ENCODE results near the gene ZNF474. TPM values are rescaled to one million over a fixed set of nuclear protein-coding genes. Genes with fewer than 3 reads are reported as not detected.
A peak's percentile ranks its signal among the peaks of the same experiment; 100 is the strongest.

Gene ZNF474
- total RNA-seq, 4 donors from 2014 or later, result 0.16 TPM; not detected in 3

DNA sequence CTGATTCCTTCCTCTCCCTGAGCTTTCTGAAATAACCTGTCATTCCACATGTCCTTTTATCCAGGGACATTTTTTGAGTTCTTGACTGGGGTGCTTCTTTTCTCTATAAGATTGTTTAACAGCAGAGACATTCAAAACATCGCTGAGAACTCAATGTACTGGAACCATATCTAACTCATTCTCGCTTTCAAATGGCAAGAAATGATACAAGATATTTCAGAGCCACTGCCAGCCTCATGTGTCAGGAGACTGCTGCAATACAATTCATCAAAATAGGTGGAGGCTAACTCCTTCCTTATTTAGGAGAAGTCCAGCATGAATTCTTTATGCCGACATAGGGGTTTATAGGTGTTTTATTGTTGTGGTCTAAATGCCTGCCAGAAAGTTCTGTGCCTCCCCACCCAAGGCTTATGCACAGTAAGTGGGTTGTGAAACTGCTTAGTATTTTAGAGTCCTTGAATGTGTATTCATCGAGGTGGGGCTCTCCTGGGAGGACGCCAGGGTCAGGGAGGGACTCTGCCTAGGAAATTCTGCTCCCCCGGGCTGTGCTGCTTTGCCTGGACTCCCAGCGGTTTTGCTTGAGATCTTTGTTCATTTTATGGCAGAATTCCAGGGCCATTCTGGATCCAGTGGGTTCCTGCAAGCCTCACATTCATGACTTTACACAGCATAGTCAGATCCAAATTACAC lies 53.9 kb downstream of the ZNF474 start:
- Histone ChIP-seq H3K9me3 (no peaks in the 10 kb centered on the region), H3K4me1 (peaks cover 11 to 15% of the 10 kb centered on the region in 2 donors)
- ATAC-seq, result peak; percentile 33 to 53

DNA sequence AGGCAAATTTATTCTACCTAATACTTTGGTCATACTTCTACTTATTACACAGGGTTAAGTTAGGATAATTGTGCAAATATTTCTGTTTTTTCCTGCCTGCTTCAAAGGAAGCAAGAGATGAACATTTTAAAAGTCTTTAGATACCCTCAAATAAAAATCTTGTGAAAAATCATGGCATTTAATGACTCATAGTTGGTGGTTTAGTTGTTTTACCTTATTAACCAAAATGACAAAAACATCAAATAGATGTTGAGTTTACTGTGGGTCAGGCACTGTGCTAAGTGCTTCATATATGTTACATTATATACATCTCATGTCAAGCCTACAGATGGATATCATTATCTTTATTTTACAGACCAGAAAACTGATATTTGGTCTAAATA lies 54.4 kb downstream of the ZNF474 start:
- in situ Hi-C loops (cut with MboI; ENCODE audit: low sequenced_read_pairs in 4 of 4), result loop anchor here in 1 of 4 donors (25.0 kb wide), 1 partner anchor 229 kb away; no protein-coding TSS in a partner anchor
- Histone ChIP-seq H3K27me3 (no peaks in the 10 kb centered on the region), H3K36me3 (no peaks in the 10 kb centered on the region), H3K9me3 (no peaks in the 10 kb centered on the region), H3K27ac (no peak overlapping the region), H3K4me1 (peaks cover 11 to 15% of the 10 kb centered on the region in 2 donors), H3K4me3 (no peak overlapping the region)
- intact Hi-C loops (cut with DNase I; ENCODE audit: low total_unique reads), result no loop called here
- TF ChIP-seq, protein P1, sequence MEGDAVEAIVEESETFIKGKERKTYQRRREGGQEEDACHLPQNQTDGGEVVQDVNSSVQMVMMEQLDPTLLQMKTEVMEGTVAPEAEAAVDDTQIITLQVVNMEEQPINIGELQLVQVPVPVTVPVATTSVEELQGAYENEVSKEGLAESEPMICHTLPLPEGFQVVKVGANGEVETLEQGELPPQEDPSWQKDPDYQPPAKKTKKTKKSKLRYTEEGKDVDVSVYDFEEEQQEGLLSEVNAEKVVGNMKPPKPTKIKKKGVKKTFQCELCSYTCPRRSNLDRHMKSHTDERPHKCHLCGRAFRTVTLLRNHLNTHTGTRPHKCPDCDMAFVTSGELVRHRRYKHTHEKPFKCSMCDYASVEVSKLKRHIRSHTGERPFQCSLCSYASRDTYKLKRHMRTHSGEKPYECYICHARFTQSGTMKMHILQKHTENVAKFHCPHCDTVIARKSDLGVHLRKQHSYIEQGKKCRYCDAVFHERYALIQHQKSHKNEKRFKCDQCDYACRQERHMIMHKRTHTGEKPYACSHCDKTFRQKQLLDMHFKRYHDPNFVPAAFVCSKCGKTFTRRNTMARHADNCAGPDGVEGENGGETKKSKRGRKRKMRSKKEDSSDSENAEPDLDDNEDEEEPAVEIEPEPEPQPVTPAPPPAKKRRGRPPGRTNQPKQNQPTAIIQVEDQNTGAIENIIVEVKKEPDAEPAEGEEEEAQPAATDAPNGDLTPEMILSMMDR (IDR thresholded peaks at IDR 0.05 in 4 of 5, conservative IDR thresholded peaks at IDR 0.05 in 1 of 5), result no peak
- no peak for TF ChIP-seq POLR2A (IDR thresholded peaks at IDR 0.05)
- DNase-seq (no peak), ATAC-seq (no peak)

More for the DNA sequence above, 53.9 kb downstream of the ZNF474 start:
- Histone ChIP-seq H3K4me3 (no peak overlapping the region), H3K27ac (peak overlapping the region in 1 of 4 donors; percentile 32), H3K27me3 (no peaks in the 10 kb centered on the region), H3K36me3 (no peaks in the 10 kb centered on the region)
- TF ChIP-seq, protein P1 (IDR thresholded peaks at IDR 0.05 in 4 of 5, conservative IDR thresholded peaks at IDR 0.05 in 1 of 5), result no peak
- TF ChIP-seq POLR2A (IDR thresholded peaks at IDR 0.05), result no peak
- peak in 1 of 2 donors; percentile 18 for DNase-seq
- in situ Hi-C loops (cut with MboI; ENCODE audit: low sequenced_read_pairs in 4 of 4), result loop anchor here in 1 of 4 donors (25.0 kb wide), 1 partner anchor 229 kb away; no protein-coding TSS in a partner anchor
- intact Hi-C loops (cut with DNase I; ENCODE audit: low total_unique reads), result no loop called here

DNA sequence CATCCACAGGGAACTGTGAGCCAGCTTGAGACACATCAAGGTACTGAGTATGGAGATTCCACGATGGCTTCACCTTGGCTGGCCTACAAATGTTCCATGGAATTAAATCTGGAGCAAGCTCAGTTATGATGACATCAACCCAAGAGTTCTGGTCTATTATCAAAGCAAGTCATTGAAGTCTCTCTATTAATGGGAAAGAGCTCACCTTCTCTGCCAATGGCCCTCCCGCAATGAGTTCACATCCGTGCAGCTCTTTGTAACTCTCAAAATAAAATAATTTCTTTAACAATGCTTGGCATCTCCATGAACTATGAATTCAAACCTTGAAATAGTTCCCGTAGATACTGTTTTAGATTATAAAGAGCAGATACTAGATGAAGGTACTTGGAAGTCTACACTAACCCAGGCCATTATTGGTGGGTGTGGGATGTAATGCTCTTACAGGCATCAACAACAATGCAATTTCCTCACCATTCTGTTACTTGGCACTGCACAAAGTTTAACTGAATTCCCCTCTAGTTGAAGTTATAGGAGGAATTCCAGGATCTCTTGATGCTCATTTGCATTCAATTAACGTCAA lies 55.4 kb downstream of the ZNF474 start:
- no peaks in the 10 kb centered on the region for H3K36me3 ChIP-seq
- H3K27me3 ChIP-seq, result no peaks in the 10 kb centered on the region
- H3K4me1 ChIP-seq, result peaks cover 11 to 15% of the 10 kb centered on the region in 2 donors
- intact Hi-C loops (cut with DNase I; ENCODE audit: low total_unique reads), result no loop called here
- no peak for TF ChIP-seq POLR2A (IDR thresholded peaks at IDR 0.05)
- TF ChIP-seq, protein P1 (IDR thresholded peaks at IDR 0.05 in 4 of 5, conservative IDR thresholded peaks at IDR 0.05 in 1 of 5), result no peak
- in situ Hi-C loops (cut with MboI; ENCODE audit: low sequenced_read_pairs in 4 of 4), result loop anchor here in 1 of 4 donors (25.0 kb wide), 1 partner anchor 228 kb away; no protein-coding TSS in a partner anchor
- DNase-seq, result no peak
- no peak overlapping the region for H3K27ac ChIP-seq
- H3K4me3 ChIP-seq, result no peak overlapping the region
- ATAC-seq, result peak in 1 of 2 donors; percentile 25
- no peaks in the 10 kb centered on the region for H3K9me3 ChIP-seq

DNA sequence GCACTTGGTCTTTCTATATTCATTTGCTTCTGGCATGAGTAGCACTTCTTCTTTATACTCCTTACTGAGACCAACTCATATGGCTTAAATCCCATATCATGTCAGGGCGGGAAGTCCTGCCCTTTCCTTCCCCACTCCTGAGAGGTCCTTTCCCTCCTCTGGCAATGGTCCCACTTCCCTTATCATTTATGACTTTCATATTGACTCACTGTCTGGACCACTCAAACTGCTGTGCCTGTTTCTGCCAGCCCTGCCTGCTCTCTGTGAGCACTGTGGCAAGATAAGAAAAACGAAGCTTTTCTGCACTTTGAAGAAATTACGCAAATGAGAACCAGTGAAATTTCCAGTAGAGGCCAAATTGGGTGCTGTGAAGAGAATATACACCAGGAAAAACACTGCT lies 58.1 kb downstream of the ZNF474 start:
- H3K27me3 ChIP-seq, result no peaks in the 10 kb centered on the region
- no peaks in the 10 kb centered on the region for H3K36me3 ChIP-seq
- no peaks in the 10 kb centered on the region for H3K9me3 ChIP-seq
- intact Hi-C loops (cut with DNase I; ENCODE audit: low total_unique reads) (no loop called here), in situ Hi-C loops (cut with MboI; ENCODE audit: low sequenced_read_pairs in 4 of 4) (loop anchor here in 1 of 4 donors (25.0 kb wide), 1 partner anchor 225 kb away; no protein-coding TSS in a partner anchor)
- H3K4me3 ChIP-seq, result no peak overlapping the region
- DNase-seq (no peak), ATAC-seq (no peak)
- H3K27ac ChIP-seq, result no peak overlapping the region
- no peak for TF ChIP-seq POLR2A (IDR thresholded peaks at IDR 0.05)
- TF ChIP-seq, protein P1 (IDR thresholded peaks at IDR 0.05 in 4 of 5, conservative IDR thresholded peaks at IDR 0.05 in 1 of 5), result no peak
- H3K4me1 ChIP-seq, result peaks cover 11 to 13% of the 10 kb centered on the region in 2 donors
